ENCODE measurements around the gene KXD1.

- TF ChIP-seq CTCF (conservative IDR thresholded peaks at IDR 0.05) (peak; percentile 97), ZFX (IDR thresholded peaks at IDR 0.05) (peak; percentile 50; the same call in 1 of the 2 replicates)
Observed at GRCh38 chr19:18588611-18589379, 31.1 kb downstream of the KXD1 start, which contains the start of gene REX1BD.

Data from C4-2B (cell line).